ENCODE data around the gene RUNX2.
A peak's percentile ranks its signal among the peaks of the same experiment; 100 is the strongest.

The RUNX2 gene

DNA sequence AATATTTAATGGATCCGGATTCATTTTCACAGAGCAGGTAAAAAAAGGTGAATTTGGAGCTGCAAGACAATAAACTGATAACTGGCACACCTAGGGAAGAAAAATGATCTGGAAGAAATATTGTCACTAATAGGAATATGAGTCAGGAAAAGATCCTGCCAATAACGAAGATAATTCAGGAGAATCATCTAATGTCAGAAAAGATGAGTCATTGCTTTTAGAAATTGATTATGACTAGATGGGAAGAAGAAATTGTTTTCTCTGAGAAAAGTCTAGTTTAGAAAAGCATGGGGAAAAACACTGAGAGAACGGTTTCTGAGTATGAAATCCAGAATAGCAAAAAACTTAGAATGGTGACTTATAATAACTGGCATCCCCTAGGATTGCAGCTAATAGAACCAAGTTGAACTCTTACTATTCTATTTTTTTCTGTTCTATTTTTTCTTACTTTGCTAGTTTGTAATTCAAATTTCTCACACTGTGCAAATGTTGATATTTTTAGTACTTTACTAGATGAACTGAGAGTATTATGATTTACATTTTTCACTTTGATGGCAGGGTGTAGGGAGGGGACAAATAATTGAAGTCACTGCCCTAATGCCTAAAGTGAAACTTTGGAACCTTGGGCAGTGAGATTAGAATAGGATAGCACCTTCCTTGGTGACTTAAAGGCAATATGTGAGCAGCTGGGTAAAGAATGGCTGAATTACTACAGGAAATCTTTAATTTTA is 87.8 kb downstream of the RUNX2 start:
- no peak for DNase-seq

DNA sequence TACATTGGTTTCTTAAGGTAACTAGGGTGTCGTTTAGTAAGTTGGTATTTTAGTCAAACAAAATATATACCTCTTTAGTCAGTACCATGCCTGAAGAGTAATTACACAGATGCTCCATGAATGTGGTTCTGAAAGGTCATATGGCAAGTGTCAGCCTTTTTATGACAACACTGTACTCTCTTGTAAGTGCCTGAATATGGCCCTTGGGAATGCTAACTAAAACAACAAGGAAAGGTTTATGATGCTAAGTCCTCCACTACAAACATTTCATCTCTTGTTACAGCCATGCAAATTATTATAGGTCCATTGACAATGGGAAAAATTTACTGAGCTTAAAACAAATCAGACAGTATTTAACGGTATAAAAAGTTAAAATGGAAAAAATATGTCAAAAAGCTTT is 88.6 kb downstream of the RUNX2 start:
- no peak for DNase-seq

DNA sequence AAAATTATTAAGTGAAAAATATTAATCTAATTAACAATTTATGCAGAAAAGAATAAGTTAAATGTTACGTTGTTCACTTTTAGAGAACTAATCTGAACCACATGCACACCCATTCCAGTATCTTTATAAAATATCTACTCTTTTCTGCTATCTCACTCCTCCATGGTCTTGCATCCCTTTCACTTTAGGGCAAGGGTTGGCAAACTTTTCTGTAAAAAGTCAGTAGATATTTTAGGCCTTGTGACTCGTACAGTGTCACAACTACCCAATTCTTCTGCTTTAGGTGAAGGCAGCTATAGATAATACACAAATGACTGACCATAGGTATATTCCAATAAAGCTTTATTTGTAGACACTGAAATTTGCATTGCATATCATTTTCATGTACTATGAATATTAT is 89.3 kb downstream of the RUNX2 start:
- DNase-seq = no peak

DNA sequence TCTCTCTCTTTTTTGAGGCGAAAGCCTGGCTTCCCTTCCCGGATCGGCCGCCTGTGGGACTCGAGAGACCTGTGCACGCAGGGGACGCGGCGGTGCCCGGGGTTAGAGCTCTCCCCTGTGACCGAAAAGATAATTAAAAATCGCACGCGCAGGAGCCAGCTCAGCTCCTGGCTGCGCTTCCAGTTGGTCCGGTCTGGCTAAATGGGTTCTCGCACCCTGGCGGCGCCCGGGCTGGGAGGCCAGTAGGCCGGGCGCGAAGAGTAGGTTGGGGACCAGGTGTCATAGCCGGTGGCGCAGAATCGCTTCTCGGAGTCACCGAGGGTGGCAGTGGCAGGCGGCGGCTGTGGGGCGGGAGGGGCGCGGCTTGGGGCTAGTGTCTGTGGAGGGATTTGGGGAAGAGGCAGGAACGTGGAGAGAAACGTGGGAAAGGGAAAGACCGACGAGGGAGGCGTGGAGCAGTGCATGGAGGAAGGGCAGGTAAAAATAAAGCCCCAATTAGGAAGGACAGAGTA is 91.5 kb downstream of the RUNX2 start:
- DNase-seq = no peak

DNA sequence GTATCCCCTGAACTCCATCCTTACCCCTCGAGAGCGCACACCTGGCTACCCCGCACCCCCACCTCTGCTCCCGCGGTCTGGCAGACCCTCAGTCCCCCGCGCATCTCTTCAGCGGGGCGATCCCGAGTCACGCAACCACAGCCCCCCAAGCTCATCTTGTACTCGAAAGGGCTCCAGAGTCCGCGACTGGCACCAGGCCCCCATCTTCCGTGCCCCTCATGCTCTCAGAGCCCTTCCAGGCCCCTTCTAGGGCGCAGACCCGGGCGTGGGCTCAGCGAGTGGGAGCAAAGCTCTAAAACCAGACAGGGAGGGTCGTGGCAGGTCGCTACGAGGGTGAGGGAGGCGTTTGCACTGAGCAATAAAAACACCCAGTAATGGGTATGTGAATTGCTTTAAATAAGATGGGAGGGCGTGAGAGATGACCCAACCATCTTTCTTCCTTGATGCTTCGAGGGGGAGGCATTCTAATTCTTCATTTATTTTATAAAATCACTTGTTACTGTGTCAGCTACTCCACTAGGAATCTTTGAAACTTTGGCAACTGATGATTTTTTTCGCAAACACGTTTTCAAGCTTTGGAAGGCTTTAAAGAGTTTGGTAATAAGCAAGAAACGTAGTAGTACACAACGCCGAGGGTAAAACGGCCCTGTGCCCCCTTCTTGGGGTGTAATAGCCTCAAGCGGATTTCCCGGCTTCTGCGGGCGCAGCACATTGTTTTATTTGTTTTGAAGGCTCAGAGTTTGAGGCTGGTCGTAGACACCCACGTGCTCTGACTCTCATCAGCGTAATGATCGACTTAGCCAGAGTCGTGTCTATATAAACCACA is 92.2 kb downstream of the RUNX2 start:
- DNase-seq = no peak

DNA sequence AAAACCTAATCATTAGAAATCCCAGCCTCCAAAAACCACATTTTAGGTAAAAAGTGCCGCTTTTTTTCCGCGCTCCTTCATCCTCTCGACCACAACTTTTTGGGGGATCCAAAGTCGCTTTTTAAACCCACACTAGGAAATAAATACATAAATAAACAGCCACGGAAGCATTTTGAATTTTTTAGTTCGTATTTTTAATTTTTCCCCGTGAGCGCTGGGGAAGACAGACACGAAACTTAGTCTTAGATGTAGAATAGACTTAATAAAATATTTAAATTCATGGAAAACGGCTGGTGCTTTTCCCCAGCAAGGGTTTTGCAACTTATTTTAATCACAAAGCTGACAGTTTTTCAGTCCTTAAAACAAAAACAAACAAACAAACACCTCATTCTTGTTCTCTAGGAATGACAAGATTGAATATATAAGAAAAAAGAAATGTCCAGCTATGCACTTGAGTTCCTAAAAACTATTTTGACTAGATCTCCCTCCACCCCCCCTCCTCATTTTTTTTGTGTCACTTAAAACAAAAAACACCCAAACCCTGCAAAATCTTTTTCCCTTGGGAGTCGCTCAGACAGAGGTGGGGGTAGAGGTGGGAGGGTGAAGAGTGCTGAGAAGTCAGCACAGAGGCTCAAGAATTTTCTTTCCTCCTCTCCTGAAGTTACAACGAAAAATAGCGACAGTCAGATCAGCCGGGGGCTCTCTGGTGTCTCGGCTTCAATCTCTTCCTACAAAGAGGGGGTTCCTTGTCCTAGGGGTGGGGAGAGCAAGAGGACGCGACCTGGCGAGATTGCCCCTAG is 93.0 kb downstream of the RUNX2 start:
- DNase-seq = no peak

DNA sequence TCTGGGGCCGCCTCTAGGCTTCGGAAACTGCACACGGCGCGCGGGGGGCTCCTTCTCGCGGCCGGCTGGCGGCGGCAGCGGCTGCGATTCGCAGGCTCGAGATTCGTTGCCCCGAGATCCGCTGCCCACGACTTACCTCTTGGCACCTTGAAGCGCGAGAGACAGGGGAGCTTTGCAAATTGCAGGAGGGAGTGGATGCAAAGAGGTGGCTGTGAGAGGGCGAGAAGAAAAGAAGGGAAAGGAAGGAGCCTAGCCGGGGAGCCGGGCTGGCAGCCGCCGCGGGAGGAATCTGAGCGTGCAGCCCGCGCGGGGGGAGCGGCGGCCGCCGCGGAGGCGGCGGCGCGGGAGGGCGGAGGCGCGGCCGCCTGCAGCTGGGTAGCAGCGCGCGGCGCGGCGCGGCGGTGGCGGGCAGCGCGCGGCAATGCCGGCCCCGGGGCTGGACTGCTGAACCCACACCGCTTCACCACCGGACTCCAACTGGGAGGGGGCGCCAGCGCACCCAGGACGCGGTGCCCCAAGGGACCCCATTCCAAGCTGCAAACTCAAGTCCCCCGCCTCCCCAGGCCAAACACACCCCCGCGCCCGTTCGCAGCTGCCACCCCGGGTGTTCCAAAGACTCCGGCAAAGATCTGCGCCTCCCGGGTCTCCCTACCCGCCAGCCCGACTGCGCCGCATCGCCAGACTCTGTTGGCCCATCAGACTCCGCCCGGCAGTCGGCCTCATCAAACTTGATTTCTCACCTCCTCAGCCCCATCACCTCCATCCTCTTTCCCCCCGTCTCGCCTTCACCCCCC is 93.8 kb downstream of the RUNX2 start:
- DNase-seq = peak; percentile 62

DNA sequence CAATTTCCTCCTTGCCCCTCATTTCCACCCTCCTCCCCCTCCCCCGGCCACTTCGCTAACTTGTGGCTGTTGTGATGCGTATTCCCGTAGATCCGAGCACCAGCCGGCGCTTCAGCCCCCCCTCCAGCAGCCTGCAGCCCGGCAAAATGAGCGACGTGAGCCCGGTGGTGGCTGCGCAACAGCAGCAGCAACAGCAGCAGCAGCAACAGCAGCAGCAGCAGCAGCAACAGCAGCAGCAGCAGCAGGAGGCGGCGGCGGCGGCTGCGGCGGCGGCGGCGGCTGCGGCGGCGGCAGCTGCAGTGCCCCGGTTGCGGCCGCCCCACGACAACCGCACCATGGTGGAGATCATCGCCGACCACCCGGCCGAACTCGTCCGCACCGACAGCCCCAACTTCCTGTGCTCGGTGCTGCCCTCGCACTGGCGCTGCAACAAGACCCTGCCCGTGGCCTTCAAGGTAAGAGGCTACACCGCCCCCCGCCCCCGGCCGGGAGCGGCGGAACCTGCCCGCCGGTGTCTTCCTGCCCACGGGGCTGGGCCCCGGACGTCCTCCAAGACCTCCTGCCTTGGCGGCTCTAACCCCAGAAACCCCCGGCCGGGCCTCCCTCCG is 94.5 kb downstream of the RUNX2 start:
- DNase-seq = peak; percentile 28

DNA sequence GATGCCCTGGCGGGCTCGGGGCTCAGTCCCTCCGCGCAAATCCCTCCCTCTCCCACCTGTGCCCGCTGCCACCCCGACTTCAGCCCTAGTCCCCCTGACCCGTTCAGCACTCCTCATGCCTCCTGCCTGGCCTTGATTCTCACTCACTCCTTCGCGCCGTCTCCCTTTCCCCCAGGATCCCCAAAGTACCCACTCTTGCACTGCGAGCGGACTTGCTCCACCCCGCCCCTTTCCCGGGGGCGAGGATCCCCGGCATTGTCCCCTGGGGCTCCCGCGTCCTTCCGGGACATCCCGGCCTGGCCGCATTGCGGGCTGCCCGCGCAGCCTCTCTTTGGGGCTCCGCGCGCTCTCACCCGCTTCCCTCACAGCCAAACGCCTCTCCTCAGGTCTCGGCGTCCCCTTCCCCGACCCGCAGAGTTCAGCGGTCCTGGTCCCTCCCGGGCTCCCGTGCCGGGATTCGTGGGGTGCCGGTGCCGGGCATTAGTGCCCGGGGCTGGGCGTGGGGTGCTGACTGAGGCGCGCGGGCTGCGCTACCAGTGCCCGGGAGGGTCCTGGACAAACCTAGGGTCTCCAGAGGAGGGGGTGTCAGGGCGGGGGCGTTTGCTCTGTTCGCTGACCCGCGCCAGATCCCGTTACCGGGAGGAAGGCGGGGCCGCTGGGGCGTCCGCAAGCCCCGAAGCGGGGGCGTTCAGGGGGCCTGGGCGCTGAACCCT is 95.1 kb downstream of the RUNX2 start:
- no peak for DNase-seq

DNA sequence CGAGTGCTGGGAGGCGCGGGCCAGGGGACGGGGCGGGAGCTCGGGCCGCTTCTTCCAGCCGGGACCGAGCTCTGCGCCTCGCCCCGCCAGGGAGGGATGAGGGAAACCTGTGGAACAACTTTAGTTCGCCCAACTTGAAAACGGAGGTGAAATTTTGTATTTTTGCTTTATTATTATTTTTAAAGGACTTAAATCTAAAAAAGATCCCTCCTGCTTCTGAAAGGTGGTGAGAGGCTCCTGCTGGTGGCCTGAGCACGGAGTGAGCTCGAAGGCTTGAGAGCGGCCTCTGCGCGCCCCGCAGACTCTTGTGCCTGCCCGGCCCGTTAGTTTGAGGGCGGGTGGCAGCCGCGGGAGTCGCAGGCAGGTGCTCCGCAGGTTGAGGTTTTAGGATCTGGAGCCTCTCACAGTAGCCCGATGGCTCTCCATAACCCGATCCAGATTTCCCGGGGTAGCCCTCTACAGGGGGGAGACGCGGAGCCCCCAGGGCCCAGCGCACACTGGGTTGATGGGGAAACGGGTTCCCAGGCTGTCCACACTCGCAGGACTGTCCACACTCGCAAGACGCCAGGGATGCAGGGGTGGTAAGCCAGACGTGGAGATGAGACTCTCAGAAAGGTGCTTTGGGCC is 95.8 kb downstream of the RUNX2 start:
- DNase-seq = no peak

DNA sequence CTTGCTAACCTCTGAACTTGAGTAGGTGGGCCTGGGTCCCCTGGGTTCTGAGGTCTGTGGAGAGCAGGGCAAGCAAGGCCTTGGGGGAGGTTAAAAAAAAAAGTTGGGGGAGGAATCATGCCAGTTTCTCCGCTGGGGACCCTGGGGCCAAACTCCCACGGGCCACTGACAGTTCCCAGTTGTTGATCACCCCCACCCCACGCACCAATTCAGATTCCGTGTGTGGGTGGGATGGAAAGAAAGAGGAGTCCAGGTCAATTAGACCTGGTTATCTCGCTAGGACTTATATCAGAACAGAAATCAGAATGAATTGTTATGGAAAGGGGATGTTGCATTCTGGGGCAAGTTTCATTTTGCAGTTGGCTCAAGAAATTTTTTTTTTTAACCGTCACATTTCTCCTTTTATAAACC is 96.3 kb downstream of the RUNX2 start:
- DNase-seq = no peak

DNA sequence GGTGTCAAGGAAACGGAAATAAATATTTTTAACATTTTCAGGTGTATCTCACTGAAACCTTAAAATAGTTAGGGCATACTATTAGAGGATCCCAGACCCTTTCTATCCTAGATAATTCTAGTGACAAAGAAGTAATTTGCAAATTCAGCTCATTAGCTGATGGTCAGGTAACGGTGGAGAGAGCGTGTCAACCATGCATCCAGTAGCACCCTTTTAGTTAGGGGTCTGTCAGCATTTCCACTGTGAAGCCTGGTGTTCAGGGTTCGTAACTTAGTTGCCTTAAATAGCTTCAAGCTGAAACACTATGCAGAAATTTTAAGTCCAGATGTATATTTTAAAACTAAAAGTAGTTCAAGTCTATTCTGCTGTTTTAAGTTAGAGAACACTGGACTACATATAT is 98.1 kb downstream of the RUNX2 start:
- no peak for DNase-seq

DNA sequence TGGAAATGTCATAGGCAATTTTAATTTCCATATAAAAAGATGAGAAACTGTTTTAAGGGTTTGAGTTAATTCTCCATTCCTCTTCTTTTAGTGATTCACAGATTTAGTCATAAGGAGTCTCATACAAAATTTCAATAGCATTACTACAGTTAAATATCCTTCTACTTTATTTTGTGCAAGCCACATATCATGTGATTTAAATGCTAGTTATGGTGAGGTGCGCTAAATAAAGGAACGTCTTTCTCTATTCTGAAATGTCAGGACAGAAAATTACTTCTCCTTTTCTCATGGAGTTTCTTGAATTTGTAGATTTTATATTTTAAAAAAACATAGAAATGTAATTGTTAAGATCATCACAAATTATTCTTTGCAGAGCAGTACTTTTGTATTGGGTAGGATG is 99.6 kb downstream of the RUNX2 start:
- no peak for DNase-seq

DNA sequence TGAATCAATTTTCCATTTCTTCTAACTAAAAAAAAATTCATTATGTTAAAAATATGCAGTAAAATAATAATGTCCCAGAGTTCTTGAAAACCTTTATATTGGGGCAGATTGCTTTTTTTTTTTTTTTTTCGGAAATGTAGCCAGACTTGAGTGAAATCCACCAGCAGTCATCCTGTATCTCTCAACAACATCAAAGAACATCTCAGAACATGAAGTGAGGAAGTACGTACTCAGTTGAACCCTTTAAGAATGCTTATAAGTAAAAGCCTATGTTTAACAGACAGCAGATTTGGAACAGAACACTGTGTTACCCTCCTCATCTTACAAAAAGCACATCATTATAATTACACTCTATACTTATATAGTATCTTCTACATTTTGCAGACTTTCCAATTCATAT is 100.6 kb downstream of the RUNX2 start:
- DNase-seq = no peak

DNA sequence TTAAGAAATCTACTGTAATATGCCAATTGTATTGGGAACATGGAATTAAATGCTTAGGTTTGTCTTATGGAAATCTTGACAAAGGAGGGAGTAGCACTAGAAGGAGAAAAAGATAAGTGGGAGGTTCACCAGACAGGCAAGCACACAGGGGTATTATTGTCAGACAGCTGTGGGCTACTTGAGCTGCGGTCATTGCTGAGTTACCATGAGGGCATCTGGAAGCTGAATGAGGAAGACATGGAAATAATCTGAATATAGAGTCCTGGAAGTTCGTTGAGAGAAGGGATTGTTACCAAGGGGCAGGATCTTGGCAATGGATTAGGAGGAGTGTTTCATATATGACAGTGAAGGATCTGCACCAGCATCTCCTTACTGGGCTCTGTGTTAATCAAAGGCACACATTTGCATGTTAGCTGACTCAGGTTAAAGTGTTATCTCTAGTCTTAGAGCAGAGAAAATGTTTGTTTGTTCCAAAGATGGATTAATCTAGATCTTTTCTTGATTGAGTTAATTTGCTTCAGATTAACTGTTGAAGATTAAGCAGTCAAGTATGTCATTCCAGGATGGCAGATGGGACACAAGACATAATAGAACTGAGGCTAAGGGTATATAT is 102.6 kb downstream of the RUNX2 start:
- no peak for DNase-seq

DNA sequence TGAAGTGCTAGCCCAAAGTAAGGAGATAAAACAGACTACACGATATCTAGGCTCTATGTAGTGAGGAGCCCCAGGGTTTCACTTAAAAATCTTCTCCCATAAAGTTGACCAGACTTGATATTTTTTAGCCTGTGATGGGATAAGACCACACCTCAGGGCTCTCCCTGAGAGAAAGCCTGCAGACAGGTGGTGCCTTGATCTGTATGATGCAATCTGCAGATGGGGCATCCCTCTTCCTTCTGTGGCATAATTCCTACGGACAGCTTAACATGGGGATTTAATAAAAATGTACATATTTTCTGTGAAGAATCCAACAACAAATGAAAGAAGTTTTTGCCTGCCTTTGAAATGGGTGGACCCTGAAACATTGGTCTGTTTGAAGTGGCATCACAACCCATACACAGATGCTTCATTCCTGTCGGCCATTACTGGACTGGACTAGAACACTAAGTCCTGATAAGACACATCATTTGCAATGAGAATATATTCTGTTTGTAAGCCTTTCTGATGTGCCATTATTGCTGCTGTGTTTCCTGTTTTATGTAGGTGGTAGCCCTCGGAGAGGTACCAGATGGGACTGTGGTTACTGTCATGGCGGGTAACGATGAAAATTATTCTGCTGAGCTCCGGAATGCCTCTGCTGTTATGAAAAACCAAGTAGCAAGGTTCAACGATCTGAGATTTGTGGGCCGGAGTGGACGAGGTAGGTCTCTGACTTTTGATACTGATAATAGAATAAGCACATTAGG is 103.4 kb downstream of the RUNX2 start:
- no peak for DNase-seq

DNA sequence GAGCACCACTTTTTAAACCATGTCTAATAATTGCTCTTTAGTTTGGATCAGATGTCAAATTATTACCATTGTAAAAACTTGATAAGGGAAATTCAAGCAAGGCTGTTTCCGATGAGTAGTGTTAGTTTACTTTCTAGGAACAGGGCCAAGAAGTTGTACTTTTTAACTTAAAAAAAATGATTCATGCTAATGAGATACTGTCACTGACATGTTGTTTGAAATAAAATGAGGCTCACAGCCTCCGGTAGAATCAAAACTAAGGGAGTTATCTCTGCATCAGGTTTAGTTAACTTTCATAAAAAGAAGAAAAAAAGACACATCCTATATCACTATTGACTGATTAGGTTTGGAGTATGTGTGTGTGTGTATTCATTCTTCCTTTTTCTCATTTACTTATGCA is 104.8 kb downstream of the RUNX2 start:
- no peak for DNase-seq

DNA sequence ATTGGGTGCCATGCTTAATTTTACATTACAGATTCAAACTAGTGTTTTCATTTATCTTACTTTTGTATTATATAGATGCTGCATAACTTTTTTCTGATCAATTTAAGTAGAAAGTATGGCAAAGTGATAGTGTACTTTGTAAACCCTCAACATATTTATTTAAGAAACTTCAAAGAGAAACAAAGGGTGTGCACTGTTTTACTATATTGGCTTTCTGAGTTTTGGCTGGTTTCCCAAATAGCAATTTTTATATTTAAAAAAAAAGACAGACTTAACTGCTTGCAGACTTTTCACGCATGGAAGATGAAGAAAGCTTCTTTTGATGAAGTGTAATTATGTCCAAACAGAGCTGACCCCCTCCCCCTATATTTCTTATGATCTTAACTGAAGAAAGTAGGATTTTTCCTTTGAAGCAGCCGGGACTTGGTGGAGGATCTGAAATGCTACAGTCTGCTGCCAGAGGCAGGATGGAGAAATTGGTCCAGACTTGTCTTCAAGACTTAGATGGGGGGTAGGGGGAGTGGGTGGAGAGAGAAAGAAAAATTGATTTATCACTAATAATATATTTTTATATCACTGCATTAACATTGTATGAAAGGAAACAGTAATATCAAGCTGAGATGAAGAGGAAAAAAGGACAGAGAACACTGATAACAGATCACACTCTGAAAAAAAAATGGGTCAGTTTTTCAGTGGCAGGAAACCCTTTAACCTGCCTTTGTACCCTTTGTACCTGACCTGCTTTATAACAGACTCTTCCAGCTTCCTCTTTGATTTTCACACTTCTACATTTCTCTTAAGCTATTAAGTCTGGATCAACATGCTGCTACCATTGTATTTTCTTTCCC is 105.6 kb downstream of the RUNX2 start:
- no peak for DNase-seq

DNA sequence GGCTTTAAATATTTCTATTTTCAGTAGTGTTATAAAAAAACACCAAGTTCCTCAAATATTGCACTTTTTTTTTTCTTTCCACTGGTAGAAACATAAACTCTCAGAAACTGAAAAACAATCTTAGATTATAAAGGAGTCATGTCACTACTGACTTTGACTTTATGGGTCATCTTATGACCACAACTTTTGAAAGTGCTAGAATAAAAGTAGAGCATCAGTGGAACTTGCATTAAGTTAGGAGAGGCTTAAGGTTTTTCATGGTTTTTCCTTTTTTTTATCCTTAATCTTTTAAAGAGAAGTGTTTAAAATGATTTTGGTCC is 106.2 kb downstream of the RUNX2 start:
- DNase-seq = no peak
